Measurements from ENCODE around the gene ST7. TPM values are rescaled to one million over a fixed set of nuclear protein-coding genes. Genes with fewer than 3 reads are reported as not detected.

ST7 gene
- total RNA-seq, 2 experiments from 2014 or later, result 5.9 to 9.2 TPM

DNA sequence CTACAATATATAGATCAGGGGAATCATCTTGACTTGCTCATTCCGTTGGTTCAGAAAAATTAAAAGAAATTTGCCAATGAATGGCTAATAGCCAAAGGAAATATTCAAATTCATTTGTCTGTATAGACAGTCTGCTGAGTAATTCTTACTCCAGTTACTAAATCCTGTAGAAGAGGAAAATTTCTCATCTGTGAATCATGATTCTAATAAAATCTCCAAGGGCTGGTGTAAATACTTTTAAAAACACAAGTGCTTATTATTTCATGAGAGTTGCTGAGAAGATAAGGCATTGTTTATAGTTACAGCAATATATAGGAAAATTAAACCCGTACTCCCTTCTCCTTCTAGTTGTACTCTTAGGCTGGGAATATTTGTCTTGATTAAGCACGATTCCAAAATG, 316.6 kb downstream of the ST7 start:
- Mint-ChIP-seq H3K27ac (no peak overlapping the region), H3K27me3 (peaks cover 11% of the 10 kb centered on the region), H3K4me1 (ENCODE audit: low read depth) (no peaks in the 10 kb centered on the region), H3K36me3 (ENCODE audit: low read depth) (no peaks in the 10 kb centered on the region), H3K4me3 (no peak overlapping the region), H3K9me3 (no peaks in the 10 kb centered on the region)
- ATAC-seq (no peak), DNase-seq (no peak)
- intact Hi-C loops (cut with micrococcal nuclease), result no loop called here
- POLR2A ChIA-PET, result no interaction called here
- TF ChIP-seq, protein P1, sequence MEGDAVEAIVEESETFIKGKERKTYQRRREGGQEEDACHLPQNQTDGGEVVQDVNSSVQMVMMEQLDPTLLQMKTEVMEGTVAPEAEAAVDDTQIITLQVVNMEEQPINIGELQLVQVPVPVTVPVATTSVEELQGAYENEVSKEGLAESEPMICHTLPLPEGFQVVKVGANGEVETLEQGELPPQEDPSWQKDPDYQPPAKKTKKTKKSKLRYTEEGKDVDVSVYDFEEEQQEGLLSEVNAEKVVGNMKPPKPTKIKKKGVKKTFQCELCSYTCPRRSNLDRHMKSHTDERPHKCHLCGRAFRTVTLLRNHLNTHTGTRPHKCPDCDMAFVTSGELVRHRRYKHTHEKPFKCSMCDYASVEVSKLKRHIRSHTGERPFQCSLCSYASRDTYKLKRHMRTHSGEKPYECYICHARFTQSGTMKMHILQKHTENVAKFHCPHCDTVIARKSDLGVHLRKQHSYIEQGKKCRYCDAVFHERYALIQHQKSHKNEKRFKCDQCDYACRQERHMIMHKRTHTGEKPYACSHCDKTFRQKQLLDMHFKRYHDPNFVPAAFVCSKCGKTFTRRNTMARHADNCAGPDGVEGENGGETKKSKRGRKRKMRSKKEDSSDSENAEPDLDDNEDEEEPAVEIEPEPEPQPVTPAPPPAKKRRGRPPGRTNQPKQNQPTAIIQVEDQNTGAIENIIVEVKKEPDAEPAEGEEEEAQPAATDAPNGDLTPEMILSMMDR (IDR thresholded peaks at IDR 0.05), result no peak
- CTCF ChIA-PET, result no interaction called here

DNA sequence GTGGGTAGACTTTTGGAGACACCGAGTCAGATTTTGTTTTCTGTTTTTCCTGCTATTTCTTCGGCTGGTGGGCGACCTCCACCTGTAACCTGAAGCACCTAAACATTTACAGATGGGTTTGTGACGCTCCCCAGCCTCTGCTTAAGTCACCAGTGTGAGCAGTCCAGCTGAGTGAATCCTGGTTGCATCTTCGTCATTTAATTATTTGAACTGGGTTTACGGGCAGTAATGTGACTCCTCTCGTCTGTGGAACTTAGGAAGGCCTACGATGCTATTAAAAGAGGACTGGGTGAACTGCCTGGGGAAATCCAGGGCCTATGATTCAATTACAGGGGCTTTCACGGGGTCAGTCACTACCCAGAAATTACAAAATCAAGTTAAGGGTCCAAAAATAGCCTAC, 317.1 kb downstream of the ST7 start:
- no peaks in the 10 kb centered on the region for H3K4me1 Mint-ChIP-seq (ENCODE audit: low read depth)
- H3K27ac Mint-ChIP-seq, result no peak overlapping the region
- DNase-seq, result no peak
- POLR2A ChIA-PET, result no interaction called here
- H3K36me3 Mint-ChIP-seq (ENCODE audit: low read depth), result no peaks in the 10 kb centered on the region
- H3K9me3 Mint-ChIP-seq, result no peaks in the 10 kb centered on the region
- TF ChIP-seq, protein P1 (IDR thresholded peaks at IDR 0.05), result no peak
- CTCF ChIA-PET, result no interaction called here
- intact Hi-C loops (cut with micrococcal nuclease), result no loop called here
- H3K4me3 Mint-ChIP-seq, result no peak overlapping the region
- ATAC-seq, result no peak
- peaks cover 11% of the 10 kb centered on the region for H3K27me3 Mint-ChIP-seq

DNA sequence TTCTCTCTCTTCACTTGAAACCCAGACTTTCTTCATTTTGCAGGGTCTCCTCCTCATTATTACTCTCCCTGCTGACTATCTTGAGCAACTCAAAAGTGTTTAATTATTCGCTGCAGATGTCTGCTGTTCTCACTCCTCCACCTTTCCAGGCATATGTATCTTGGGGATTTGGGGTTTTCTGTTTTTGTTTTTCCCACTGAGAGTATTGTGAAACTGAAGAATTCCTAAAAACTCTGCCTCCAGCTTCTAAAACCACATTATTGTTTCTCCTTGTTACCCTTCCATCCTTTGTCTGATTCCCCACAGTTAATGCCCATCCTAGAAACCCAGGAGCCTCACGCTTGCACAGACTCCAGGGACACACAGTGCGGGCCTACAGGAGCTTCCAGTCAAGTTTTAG, 318.3 kb downstream of the ST7 start:
- no peaks in the 10 kb centered on the region for H3K4me1 Mint-ChIP-seq (ENCODE audit: low read depth)
- no peak for ATAC-seq
- no peak overlapping the region for H3K4me3 Mint-ChIP-seq
- no peaks in the 10 kb centered on the region for H3K36me3 Mint-ChIP-seq (ENCODE audit: low read depth)
- H3K27ac Mint-ChIP-seq, result no peak overlapping the region
- no peaks in the 10 kb centered on the region for H3K9me3 Mint-ChIP-seq
- TF ChIP-seq, protein P1 (IDR thresholded peaks at IDR 0.05), result no peak
- DNase-seq, result no peak
- intact Hi-C loops (cut with micrococcal nuclease), result no loop called here
- H3K27me3 Mint-ChIP-seq, result peaks cover 9% of the 10 kb centered on the region
- ChIA-PET CTCF (no interaction called here), POLR2A (no interaction called here)

DNA sequence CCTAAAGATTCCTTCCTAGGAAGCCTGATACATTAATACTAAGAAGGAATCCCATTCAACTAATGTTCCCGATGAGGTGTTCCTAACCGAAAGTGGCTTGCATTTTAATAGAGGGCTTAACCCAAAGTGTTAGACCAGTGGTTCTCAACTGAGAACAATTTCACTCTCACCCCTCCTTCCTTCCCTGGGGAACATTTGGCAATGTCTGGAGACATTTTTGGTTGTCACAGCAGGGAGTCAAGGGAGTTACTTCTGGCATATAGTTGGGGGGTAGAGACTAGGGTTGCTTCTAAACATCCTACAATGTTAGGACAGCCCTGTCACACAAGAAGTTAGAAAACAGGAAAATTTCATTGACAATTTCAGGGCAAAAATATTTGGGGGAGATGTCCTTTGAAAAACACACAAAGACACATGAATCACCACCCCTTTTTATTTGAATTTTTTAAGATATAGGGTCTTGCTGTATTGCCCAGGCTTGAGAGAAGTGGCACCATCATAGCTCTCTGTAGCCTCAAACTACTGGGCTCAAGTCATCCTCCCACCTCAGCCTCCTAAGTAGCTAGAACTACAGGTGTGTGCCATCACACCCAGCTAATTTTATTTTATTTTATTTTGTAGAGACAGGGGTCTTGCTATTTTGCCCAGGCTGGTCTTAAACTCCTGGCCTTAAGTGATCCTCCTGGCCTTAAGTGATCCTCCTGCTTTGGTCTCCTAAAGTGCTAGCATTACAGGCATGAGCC, 318.9 kb downstream of the ST7 start:
- ChIA-PET POLR2A (no interaction called here), CTCF (no interaction called here)
- DNase-seq (no peak), ATAC-seq (no peak)
- Mint-ChIP-seq H3K9me3 (no peaks in the 10 kb centered on the region), H3K4me1 (ENCODE audit: low read depth) (no peaks in the 10 kb centered on the region), H3K27ac (no peak overlapping the region), H3K27me3 (peaks cover 8% of the 10 kb centered on the region), H3K36me3 (ENCODE audit: low read depth) (no peaks in the 10 kb centered on the region), H3K4me3 (no peak overlapping the region)
- intact Hi-C loops (cut with micrococcal nuclease), result no loop called here
- TF ChIP-seq, protein P1 (IDR thresholded peaks at IDR 0.05), result no peak

DNA sequence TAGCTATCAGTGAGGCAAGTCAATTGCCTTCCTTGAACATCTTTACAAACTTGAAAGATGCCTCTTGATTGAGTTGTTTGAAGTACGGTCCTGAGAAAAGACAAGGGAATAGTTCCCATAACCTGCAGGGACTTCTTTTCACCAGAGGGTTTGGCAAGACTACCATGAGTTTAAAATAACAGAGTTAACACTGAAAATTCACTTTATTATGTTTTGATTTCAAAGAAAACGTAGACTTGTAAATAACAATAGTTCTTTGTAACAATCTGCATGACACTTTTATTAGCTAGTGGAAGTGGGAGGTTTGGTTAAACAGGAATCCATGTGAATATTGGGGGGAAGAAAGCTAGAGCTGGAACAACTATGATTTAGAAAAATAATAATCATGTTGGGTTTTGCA, 320.0 kb downstream of the ST7 start:
- H3K4me3 Mint-ChIP-seq, result no peak overlapping the region
- H3K9me3 Mint-ChIP-seq, result no peaks in the 10 kb centered on the region
- H3K36me3 Mint-ChIP-seq (ENCODE audit: low read depth), result no peaks in the 10 kb centered on the region
- ATAC-seq (no peak), DNase-seq (no peak)
- H3K27ac Mint-ChIP-seq, result no peak overlapping the region
- H3K4me1 Mint-ChIP-seq (ENCODE audit: low read depth), result no peaks in the 10 kb centered on the region
- peaks cover 9% of the 10 kb centered on the region for H3K27me3 Mint-ChIP-seq
- ChIA-PET POLR2A (no interaction called here), CTCF (no interaction called here)
- intact Hi-C loops (cut with micrococcal nuclease), result no loop called here
- TF ChIP-seq, protein P1 (IDR thresholded peaks at IDR 0.05), result no peak
